ENCODE results near the gene BLNK.

The BLNK gene

GRCh38 chr10:96266118-96266770, 5.1 kb downstream of the BLNK start:
- TF ChIP-seq CTCF (conservative IDR thresholded peaks at IDR 0.05; ENCODE audit: low read depth), result no peak
- no peak overlapping the region for H3K27ac ChIP-seq
- DNase-seq (ENCODE audit: low spot score), result no peak
- POLR2A ChIA-PET (ENCODE audit: low non-redundant PET), result no interaction called here
- CTCF ChIA-PET, result no interaction called here

GRCh38 chr10:96264938-96265337, 6.4 kb downstream of the BLNK start:
- ChIA-PET CTCF (interaction anchor here (0.8 to 2.9 kb wide), 2 partner anchors 15 to 36 kb away, joined by 3 to 12 read pairs; no protein-coding TSS in a partner anchor), POLR2A (ENCODE audit: low non-redundant PET) (no interaction called here)
- no peak for DNase-seq (ENCODE audit: low spot score)
- TF ChIP-seq CTCF (conservative IDR thresholded peaks at IDR 0.05; ENCODE audit: low read depth), result no peak
- no peak overlapping the region for H3K27ac ChIP-seq

- no peak for DNase-seq (ENCODE audit: low spot score)
- TF ChIP-seq CTCF (conservative IDR thresholded peaks at IDR 0.05; ENCODE audit: low read depth), result no peak
- no peak overlapping the region for H3K27ac ChIP-seq
- ChIA-PET CTCF (interaction anchor here (2.9 kb wide), 1 partner anchor 34 kb away, joined by 12 read pairs; no protein-coding TSS in a partner anchor), POLR2A (ENCODE audit: low non-redundant PET) (no interaction called here)
These were observed 7.7 kb downstream of the BLNK start for GRCh38 chr10:96263669-96264068.

GRCh38 chr10:96263176-96263575, 8.2 kb downstream of the BLNK start:
- DNase-seq (ENCODE audit: low spot score), result no peak
- ChIA-PET POLR2A (ENCODE audit: low non-redundant PET) (no interaction called here), CTCF (interaction anchor here (0.7 to 2.9 kb wide), 2 partner anchors 28 to 34 kb away, joined by 3 to 12 read pairs; no protein-coding TSS in a partner anchor)
- no peak overlapping the region for H3K27ac ChIP-seq
- TF ChIP-seq CTCF (conservative IDR thresholded peaks at IDR 0.05; ENCODE audit: low read depth), result no peak

GRCh38 chr10:96261930-96262329, 9.4 kb downstream of the BLNK start:
- ChIA-PET POLR2A (ENCODE audit: low non-redundant PET) (no interaction called here), CTCF (interaction anchor here (0.8 kb wide), 1 partner anchor 20 kb away, joined by 3 read pairs; no protein-coding TSS in a partner anchor)
- TF ChIP-seq CTCF (conservative IDR thresholded peaks at IDR 0.05; ENCODE audit: low read depth), result no peak
- DNase-seq (ENCODE audit: low spot score), result no peak
- H3K27ac ChIP-seq, result no peak overlapping the region

- POLR2A ChIA-PET (ENCODE audit: low non-redundant PET), result no interaction called here
These were observed 10.2 kb downstream of the BLNK start for GRCh38 chr10:96261132-96261531.

More at GRCh38 chr10:96261132-96261531, 10.2 kb downstream of the BLNK start:
- TF ChIP-seq CTCF (conservative IDR thresholded peaks at IDR 0.05; ENCODE audit: low read depth), result no peak
- DNase-seq (ENCODE audit: low spot score), result no peak
- CTCF ChIA-PET, result no interaction called here
- no peak overlapping the region for H3K27ac ChIP-seq

All from RWPE1 (cell line).